Thoracic aorta (tissue), 2 donors: Measurements from ENCODE around the gene DNAI2. TPM values are rescaled to one million over a fixed set of nuclear protein-coding genes. Genes with fewer than 3 reads are reported as not detected.

Experiments used
- ATAC-seq: fragments of 150-250 bp; one replicate; pipeline ENCODE4 v1.8.0; 2017; ENCODE audit warnings: low read depth; ENCODE audit not compliant: insufficient number of reproducible peaks, low FRiP score
- DNase-seq: peaks from one replicate; pipeline ENCODE4 v3.0.0-alpha.2; 2020; ENCODE audit warnings: low spot score
- H3K27ac ChIP-seq, 2 donors: fragments of 200-600 bp; sonication (generic); 1 replicate in 1 of 2; 2 replicates in 1 of 2; pipeline ENCODE4 v1.5.1; 2016; ENCODE audit warnings: mild to moderate bottlenecking in 2 of 2, moderate library complexity in 2 of 2
- H3K27me3 ChIP-seq: fragments of 200-600 bp; sonication (generic); replicated peaks from 2 replicates; pipeline ENCODE4 v1.6.0; 2016; ENCODE audit warnings: mild to moderate bottlenecking; ENCODE audit not compliant: insufficient read depth
- H3K36me3 ChIP-seq: fragments of 200-600 bp; sonication (generic); one replicate; pipeline ENCODE4 v1.5.1; 2016
- H3K4me1 ChIP-seq, 2 donors: fragments of 200-600 bp; sonication (generic); 1 replicate in 1 of 2; 2 replicates in 1 of 2; pipeline versions ENCODE4 v1.5.1 to v1.6.0; 2016; ENCODE audit warnings: low read depth in 2 of 2, mild to moderate bottlenecking in 1 of 2; ENCODE audit not compliant: control insufficient read depth in 1 of 2
- H3K4me3 ChIP-seq: fragments of 200-600 bp; sonication (generic); 2 replicates; pipeline ENCODE4 v1.5.1; 2016; ENCODE audit warnings: mild to moderate bottlenecking
- H3K9me3 ChIP-seq: fragments of 200-600 bp; sonication (generic); 2 replicates; pipeline ENCODE4 v1.5.1; 2016
- total RNA-seq, 2 donors: library from RNA; depleted of rRNA; stranded (reverse); fragments of >200 nt; gene quantifications; one replicate each; pipeline versions ENCODE4 v1.1.0 to v1.2.3, GENCODE V29; 2016
- TF ChIP-seq, protein P1 (sequence below): fragments of 200-600 bp; sonication (generic); IDR thresholded peaks from one replicate; pipeline ENCODE4 v1.5.1; 2019; ENCODE audit warnings: antibody characterized with exemption

Gene DNAI2
- total RNA-seq, 2 donors from 2014 or later, result not detected

DNA sequence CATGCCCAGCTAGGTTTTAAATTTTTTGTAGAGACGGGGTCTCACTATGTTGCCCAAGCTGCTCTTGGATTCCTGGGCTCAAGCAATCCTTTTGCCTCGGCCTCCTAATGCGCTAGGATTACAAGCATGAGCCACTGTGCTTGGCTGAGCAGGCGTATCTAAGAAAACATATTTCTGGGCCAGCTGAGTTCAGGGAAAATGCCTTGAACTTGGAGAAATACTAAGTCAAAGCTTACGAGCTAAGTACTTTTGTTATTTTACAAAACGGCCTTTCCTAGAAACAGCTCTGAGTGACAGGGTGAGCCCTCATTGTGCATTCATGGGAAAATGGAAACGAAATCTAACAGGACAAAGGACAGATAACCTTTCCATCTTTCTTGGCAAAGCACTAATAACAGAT, 24.7 kb downstream of the DNAI2 start:
- TF ChIP-seq, protein P1, sequence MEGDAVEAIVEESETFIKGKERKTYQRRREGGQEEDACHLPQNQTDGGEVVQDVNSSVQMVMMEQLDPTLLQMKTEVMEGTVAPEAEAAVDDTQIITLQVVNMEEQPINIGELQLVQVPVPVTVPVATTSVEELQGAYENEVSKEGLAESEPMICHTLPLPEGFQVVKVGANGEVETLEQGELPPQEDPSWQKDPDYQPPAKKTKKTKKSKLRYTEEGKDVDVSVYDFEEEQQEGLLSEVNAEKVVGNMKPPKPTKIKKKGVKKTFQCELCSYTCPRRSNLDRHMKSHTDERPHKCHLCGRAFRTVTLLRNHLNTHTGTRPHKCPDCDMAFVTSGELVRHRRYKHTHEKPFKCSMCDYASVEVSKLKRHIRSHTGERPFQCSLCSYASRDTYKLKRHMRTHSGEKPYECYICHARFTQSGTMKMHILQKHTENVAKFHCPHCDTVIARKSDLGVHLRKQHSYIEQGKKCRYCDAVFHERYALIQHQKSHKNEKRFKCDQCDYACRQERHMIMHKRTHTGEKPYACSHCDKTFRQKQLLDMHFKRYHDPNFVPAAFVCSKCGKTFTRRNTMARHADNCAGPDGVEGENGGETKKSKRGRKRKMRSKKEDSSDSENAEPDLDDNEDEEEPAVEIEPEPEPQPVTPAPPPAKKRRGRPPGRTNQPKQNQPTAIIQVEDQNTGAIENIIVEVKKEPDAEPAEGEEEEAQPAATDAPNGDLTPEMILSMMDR, result no peak
- DNase-seq (no peak), ATAC-seq (no peak)
- Histone ChIP-seq H3K4me3 (no peak overlapping the region), H3K27me3 (no peaks in the 10 kb centered on the region), H3K36me3 (no peaks in the 10 kb centered on the region), H3K4me1 (no peaks in the 10 kb centered on the region), H3K9me3 (no peaks in the 10 kb centered on the region), H3K27ac (no peak overlapping the region)

DNA sequence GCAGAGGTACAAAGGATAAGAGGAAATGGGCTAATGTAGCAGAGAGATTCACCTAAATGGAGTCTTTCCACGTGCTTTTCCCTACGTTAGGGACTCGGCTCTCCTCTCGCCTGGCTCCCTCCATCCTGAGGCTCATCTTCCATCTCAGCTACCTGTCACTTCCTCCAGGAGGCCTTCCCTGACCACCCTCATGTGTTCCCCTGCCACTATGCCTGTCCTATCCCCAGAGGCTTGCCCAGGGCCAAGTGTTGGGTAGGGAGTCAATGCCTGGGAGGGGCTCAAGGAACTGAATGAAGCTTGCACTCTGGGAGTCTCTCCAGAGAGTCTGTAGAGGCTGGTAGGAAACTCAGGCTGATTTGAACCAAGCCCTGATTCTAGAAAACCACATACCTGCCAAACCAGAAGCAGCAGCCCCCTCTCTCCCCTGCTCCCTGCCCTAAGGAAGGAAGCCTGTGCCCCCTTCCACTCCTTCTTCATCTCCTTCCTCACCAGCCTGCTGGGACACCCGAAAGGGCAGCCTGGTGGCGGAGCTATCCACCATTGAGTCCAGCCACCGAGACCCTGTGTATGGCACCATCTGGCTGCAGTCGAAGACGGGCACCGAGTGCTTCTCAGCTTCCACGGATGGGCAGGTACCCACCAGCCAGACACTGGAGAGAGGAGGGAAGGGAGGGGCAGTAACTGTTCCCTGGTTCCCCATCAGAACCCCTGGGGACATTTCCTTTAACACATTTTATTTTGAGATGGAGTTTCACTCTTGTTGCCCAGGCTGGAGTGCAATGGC, 25.4 kb downstream of the DNAI2 start:
- H3K27ac ChIP-seq, result no peak overlapping the region
- DNase-seq, result no peak
- no peaks in the 10 kb centered on the region for H3K9me3 ChIP-seq
- TF ChIP-seq, protein P1, result no peak
- no peak for ATAC-seq
- no peaks in the 10 kb centered on the region for H3K4me1 ChIP-seq
- H3K27me3 ChIP-seq, result no peaks in the 10 kb centered on the region
- no peak overlapping the region for H3K4me3 ChIP-seq
- no peaks in the 10 kb centered on the region for H3K36me3 ChIP-seq

DNA sequence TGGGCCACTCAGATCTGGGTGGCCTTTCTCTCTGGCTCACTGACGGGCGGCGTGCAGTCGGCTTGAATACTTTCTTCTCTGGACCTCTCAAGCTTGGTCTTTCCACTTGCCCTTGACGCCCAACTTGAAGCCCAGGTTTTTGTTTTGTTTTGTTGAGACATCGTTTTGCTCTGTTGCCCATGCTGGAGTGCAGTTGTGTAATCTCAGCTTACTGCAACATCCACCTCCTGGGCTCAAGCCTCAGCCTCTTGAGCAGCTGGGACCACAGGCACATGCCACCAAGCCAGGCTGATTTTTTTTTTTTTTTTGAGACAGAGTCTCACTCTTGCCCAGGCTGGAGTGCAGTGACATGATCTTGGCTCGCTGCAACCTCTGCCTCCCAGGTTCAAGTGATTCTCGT, 29.3 kb downstream of the DNAI2 start:
- no peak for DNase-seq
- Histone ChIP-seq H3K4me1 (no peaks in the 10 kb centered on the region), H3K4me3 (no peak overlapping the region), H3K27ac (no peak overlapping the region), H3K9me3 (no peaks in the 10 kb centered on the region), H3K36me3 (no peaks in the 10 kb centered on the region), H3K27me3 (no peaks in the 10 kb centered on the region)
- ATAC-seq, result no peak
- TF ChIP-seq, protein P1, result no peak

DNA sequence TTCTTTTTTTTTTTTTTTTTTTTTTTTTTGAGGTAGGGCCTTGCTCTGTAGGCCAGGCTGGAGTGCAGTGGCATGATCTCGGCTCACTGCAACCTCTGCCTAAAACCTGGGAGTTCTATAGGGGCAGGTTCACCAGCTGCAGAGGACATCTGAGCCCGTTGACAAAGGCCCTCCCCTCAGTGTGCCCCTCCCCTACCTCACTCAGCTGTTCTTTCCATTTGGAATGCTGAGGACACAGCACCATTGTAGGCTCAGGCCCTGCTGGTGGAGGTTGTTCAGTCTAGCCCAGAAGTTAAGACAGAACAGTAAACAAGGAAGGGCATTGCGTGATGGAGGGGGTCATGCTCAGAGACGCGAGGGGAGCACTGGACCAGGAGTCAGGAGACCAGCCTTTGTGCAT, 30.1 kb downstream of the DNAI2 start:
- no peaks in the 10 kb centered on the region for H3K36me3 ChIP-seq
- no peak for DNase-seq
- H3K27ac ChIP-seq, result no peak overlapping the region
- no peaks in the 10 kb centered on the region for H3K9me3 ChIP-seq
- H3K4me3 ChIP-seq, result no peak overlapping the region
- no peak for ATAC-seq
- no peaks in the 10 kb centered on the region for H3K27me3 ChIP-seq
- TF ChIP-seq, protein P1, result no peak
- H3K4me1 ChIP-seq, result no peaks in the 10 kb centered on the region

DNA sequence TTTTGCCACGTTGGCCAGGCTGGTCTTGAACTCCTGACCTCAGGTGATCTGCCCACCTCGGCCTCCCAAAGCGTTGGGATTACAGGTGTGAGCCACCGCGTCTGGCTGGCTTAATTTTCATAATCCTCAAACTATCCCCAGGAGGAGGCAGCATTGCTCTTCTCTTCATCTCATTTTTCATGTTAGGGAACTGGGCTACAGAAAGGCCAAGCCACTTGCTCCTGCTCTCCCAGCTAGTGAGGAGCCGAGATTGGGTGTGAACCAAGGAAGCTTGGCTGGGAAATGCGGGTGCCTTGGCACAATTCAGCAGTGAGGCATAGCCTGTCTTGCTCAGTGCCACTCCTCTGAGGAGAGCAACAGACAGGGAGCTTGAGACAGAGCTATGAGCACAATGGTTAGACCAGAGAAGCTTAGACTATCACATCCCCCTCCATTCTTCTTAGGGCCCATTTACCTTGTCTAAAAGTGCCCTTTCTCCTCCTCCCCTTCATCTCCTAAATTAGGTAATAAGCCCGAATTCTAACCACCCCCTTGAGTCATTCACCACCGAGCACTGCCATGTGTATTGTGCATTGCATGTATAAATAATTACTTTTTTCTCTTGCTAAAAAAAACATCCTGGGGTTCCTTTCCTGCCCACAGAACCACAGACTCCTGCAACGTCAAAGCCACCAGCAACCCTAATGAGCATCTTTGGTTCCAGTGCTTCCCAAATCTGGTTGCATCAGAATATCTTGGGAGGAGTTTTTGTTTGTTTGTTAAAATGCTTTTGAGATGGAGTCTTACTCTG, 32.0 kb downstream of the DNAI2 start:
- no peaks in the 10 kb centered on the region for H3K9me3 ChIP-seq
- no peaks in the 10 kb centered on the region for H3K36me3 ChIP-seq
- H3K4me3 ChIP-seq, result no peak overlapping the region
- H3K4me1 ChIP-seq, result no peaks in the 10 kb centered on the region
- H3K27me3 ChIP-seq, result no peaks in the 10 kb centered on the region
- DNase-seq (no peak), ATAC-seq (no peak)
- TF ChIP-seq, protein P1, result no peak
- H3K27ac ChIP-seq, result no peak overlapping the region
